ENCODE data around the gene ARFGEF2. TPM values are rescaled to one million over a fixed set of nuclear protein-coding genes. Genes with fewer than 3 reads are reported as not detected.

ARFGEF2 gene
- total RNA-seq, 1 experiment from 2014 or later: 30.3 TPM

GRCh38 chr20:48898896-48899530 is 22.5 kb upstream of the ARFGEF2 start:
- DNase-seq (ENCODE audit: low read depth): no peak

GRCh38 chr20:48899881-48900280 is 21.6 kb upstream of the ARFGEF2 start:
- no peak for DNase-seq (ENCODE audit: low read depth)

- no peak for DNase-seq (ENCODE audit: low read depth)
Observed at GRCh38 chr20:48901326-48901725, 20.2 kb upstream of the ARFGEF2 start.

GRCh38 chr20:48903705-48904104 is 17.8 kb upstream of the ARFGEF2 start:
- DNase-seq (ENCODE audit: low read depth): no peak

- DNase-seq (ENCODE audit: low read depth): peak; percentile 66
Observed at GRCh38 chr20:48904566-48905296, 16.8 kb upstream of the ARFGEF2 start.

DNA sequence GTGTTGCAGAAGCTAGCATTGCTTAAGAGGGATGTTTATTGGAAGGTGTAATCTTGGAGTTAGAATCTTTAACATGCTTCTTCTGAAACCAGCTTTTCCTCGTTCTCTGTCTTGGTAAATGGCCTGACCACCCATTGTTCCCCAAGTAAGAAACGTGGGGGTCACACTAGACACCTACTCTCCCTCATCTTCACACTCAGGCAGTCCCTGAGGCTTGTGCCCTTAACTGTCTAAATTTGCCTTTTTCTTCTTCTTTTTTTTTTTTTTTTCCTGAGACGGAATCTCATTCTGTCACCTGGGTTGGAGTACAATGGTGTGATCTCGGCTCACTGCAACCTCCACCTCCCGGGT is 16.2 kb upstream of the ARFGEF2 start:
- no peak for DNase-seq (ENCODE audit: low read depth)

GRCh38 chr20:48906221-48906877 is 15.2 kb upstream of the ARFGEF2 start:
- peak; percentile 32 for DNase-seq (ENCODE audit: low read depth)

DNA sequence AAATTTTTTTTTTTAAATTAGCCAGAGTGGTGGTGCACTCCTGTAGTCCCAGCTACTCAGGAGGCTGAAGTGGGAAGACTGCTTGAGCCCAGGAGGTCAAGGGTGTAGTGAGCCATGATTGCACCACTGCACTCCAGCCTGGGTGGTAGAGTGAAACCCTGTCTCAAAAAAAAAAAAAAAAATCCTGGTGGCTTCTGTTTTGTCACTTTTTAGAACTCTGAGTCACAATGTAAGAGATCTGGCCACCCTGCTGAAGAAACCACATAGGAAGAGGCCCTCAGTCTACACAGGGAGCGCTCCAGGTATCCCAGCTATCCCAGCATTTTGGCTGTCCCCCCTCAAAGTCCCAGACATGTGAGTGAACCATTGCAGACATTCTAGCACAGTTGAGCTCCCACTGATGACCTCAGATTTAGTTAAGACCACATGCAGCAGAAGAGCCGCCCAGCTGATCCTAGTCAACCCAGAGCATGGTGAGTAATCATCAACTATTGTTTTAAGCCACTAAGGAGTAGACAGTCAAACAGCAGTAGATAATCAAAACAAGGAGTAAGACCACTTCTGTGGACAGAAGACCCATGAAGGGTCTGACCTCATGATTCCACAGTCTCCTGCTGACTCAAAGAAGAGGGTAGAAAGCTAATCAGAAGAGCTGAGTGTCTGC is 12.7 kb upstream of the ARFGEF2 start:
- no peak for DNase-seq (ENCODE audit: low read depth)

GRCh38 chr20:48909910-48910309 is 11.6 kb upstream of the ARFGEF2 start:
- no peak for DNase-seq (ENCODE audit: low read depth)

- DNase-seq (ENCODE audit: low read depth): peak; percentile 44
Observed at GRCh38 chr20:48910347-48910781, 11.1 kb upstream of the ARFGEF2 start.

DNA sequence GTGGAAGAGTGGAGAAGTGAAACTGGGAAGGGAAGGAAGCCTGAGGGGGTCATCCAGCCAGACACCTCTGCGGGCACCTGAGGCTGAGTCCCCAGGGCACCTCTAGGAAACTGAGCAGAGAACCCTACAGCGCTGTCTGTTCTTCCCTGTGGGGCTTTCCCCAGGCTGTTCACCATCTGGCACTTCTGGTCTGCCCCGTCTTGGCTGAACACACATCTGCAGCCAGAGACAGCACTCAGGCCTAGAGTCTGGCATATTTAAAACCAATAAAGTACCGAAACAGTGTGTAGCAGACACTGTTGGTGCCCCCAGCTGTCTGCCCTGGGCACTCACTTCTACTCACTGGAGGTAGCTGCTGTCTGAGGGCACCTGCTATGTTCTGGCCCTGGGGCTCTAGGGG is 9.4 kb upstream of the ARFGEF2 start:
- no peak for DNase-seq (ENCODE audit: low read depth)

- no peak for DNase-seq (ENCODE audit: low read depth)
Observed at GRCh38 chr20:48916699-48917098, 4.8 kb upstream of the ARFGEF2 start.

- DNase-seq (ENCODE audit: low read depth): no peak
Observed at GRCh38 chr20:48919336-48919881, 2.1 kb upstream of the ARFGEF2 start.

DNA sequence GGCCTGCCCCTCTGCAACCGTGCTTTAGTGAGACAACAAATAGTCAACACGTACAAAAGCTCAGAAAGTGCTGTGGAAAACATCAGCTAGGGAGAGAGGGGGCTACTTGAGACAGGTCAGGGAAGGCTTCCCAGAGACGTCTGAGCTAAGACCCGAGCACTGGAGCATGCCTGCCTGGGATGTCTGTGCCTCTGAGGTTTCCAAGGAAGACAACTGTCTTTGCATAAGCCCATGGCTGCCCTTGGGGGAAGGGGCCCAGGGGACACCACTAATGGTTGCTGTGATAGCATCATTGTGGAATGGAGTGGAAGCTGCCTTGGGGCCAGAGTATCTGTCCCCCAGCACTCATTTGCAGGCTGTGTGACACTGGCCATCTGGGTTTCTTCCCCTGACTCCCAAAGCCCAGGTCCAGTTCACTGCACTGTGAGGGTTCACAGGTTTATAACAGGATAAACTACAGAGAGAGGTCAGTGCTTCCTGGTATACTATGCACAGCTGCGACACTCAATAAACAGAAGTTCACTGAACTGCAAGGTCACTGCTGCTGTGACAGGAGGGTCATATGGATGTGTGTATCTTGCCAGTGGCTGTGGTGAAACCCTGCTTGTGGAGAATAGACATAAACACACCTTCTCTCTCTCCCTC is 1.5 kb upstream of the ARFGEF2 start:
- DNase-seq (ENCODE audit: low read depth): no peak

DNA sequence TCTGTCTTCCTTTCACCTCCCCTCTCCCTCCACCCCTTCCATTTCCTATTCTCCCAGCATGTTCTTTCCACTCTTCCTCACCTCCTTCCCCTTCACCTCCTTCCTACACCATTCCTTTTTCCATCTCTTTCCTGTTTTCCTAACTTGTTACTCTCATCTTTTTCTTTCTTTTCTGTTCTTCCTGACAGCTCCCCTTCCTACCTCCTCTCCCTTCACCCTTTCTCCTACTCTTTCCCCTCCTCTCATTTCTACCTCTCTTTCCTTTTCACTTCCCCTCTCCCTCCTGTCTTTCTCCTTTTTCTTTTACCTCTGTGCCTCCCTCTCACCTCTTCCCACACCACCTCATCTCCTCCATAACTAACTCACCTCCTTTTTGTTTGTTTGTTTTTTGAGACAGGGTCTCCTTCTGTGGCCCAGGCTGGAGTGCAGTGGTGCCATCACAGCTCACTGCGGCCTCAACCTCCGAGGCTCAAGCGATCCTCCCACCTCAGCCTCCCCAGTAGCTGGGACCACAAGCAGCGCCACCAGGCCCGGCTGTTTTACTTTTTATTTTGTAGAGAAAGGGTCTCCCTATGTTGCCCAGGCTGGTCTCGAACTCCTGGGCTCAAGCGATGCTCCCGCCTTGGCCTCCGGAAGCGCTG is 864 bp upstream of the ARFGEF2 start:
- DNase-seq (ENCODE audit: low read depth): no peak

GRCh38 chr20:48921883-48922820 is 641 bp downstream of the ARFGEF2 start:
- DNase-seq (ENCODE audit: low read depth): peak; percentile 67

DNA sequence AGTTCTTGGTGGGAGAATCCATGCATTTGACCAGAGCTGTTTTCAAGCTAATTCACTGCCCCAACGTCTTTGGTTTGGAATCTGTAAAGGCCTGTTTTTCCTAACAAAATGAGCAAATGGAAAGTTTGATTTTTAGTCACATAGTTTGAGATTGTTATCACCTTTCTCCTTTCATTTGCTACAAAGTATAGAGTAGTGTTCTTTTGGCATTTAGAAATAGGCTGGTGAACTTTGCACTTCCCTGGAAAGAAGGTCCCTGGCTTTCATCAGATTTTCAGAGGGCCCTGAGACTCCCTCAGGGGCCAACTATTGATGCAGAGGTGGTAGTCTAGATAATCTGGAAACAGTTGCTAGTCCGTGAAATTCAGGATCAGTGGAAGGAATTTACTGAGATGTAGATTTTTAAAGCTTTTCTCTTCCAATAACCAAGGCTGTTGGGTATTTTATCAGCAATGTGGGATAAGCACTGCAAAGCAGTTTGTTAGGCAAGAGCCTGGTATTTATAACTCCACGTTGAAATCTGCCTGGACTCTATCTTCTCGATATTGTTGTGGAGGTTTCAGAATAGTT is 1.7 kb downstream of the ARFGEF2 start:
- no peak for DNase-seq (ENCODE audit: low read depth)

- no peak for DNase-seq (ENCODE audit: low read depth)
Observed at GRCh38 chr20:48924756-48925109, 3.2 kb downstream of the ARFGEF2 start.

GRCh38 chr20:48926267-48926666 is 4.8 kb downstream of the ARFGEF2 start:
- DNase-seq (ENCODE audit: low read depth): no peak

DNA sequence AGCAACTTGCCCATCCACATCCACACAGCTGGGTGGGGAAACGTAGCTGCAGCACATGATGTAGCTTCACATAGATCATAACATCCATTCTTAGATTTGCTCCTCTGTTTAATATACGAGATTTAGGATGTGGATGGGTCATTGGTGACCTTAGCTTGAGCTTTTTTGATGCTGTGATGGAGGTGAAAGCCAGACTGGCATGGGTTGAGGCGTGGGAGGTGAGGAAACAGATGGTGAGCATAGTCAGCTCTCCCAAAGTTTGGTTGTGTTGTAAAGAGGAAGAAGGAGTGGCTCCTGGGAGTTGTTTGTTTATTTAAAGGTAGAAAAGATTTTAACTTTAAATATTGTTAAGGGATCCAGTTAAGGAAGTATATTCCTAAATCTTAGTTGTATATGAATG is 5.3 kb downstream of the ARFGEF2 start:
- no peak for DNase-seq (ENCODE audit: low read depth)
